Type B pancreatic cell (in vitro differentiated cells): ENCODE results near the gene PIK3IP1. TPM values are rescaled to one million over a fixed set of nuclear protein-coding genes. Genes with fewer than 3 reads are reported as not detected.

ENCODE experiments used
- DNase-seq: peaks from one replicate; pipeline ENCODE4 v3.0.0; 2021; ENCODE audit warnings: mixed read lengths; ENCODE audit not compliant: unreplicated experiment; ENCODE audit errors: extremely low spot score
- H3K27ac Mint-ChIP-seq: 2 replicates; pipeline ENCODE4 v1.8.0; 2021; ENCODE audit warnings: mild to moderate bottlenecking, mixed read lengths
- H3K27me3 Mint-ChIP-seq: 2 replicates; pipeline ENCODE4 v1.8.0; 2021; ENCODE audit warnings: mixed read lengths
- H3K36me3 Mint-ChIP-seq: 2 replicates; pipeline ENCODE4 v1.8.0; 2021; ENCODE audit warnings: mixed read lengths
- H3K4me1 Mint-ChIP-seq: one replicate; pipeline ENCODE4 v1.8.0; 2021; ENCODE audit warnings: mixed read lengths; ENCODE audit not compliant: unreplicated experiment
- H3K4me3 Mint-ChIP-seq: 2 replicates; pipeline ENCODE4 v1.8.0; 2021; ENCODE audit warnings: mild to moderate bottlenecking, mixed read lengths
- H3K9me3 Mint-ChIP-seq: 2 replicates; pipeline ENCODE4 v1.8.0; 2021; ENCODE audit warnings: mixed read lengths
- CTCF ChIP-seq: fragments of 200-600 bp; sonication (generic); conservative IDR thresholded peaks from 2 replicates; pipeline ENCODE4 v1.5.0; 2021; ENCODE audit warnings: antibody characterized with exemption, mild to moderate bottlenecking
- total RNA-seq: library from RNA; stranded (reverse); gene quantifications from 2 replicates; pipeline ENCODE4 v1.2.1, GENCODE V29; 2021; ENCODE audit warnings: low replicate concordance

Gene PIK3IP1
- total RNA-seq, 1 donor from 2014 or later, result 21.0 TPM

GRCh38 chr22:31337178-31337577 lies 44.9 kb upstream of the PIK3IP1 start:
- H3K9me3 Mint-ChIP-seq, result no peaks in the 10 kb centered on the region
- no peak for DNase-seq
- H3K36me3 Mint-ChIP-seq, result peaks cover 54% of the 10 kb centered on the region
- no peaks in the 10 kb centered on the region for H3K27me3 Mint-ChIP-seq
- no peak overlapping the region for H3K27ac Mint-ChIP-seq
- peaks cover 22% of the 10 kb centered on the region for H3K4me1 Mint-ChIP-seq
- no peak for TF ChIP-seq CTCF
- H3K4me3 Mint-ChIP-seq, result no peak overlapping the region

DNA sequence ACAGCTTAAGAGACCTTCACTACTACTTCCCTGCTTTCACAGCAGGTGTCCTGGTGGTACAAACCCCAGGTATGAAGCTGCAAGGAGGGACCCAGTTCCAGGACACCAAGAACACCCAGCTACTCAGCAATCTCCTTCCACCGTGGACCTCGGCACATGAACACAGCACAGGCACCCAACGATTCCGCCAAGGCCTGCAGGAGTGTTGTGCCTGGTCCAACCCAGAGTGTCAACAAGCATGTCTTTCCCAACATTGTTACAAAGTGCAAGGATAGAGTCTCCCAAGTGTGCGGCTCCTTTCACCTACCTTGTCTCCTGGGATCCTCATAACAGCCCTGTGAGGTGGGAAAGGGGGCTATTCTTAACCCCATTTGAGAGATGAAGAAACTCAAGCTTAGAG lies 42.0 kb upstream of the PIK3IP1 start:
- peaks cover 3% of the 10 kb centered on the region for H3K4me1 Mint-ChIP-seq
- no peak for TF ChIP-seq CTCF
- no peak for DNase-seq
- no peak overlapping the region for H3K27ac Mint-ChIP-seq
- H3K9me3 Mint-ChIP-seq, result no peaks in the 10 kb centered on the region
- H3K4me3 Mint-ChIP-seq, result no peak overlapping the region
- peaks cover 42% of the 10 kb centered on the region for H3K36me3 Mint-ChIP-seq
- no peaks in the 10 kb centered on the region for H3K27me3 Mint-ChIP-seq

GRCh38 chr22:31333641-31334040 lies 41.4 kb upstream of the PIK3IP1 start:
- TF ChIP-seq CTCF, result no peak
- no peak overlapping the region for H3K27ac Mint-ChIP-seq
- no peaks in the 10 kb centered on the region for H3K4me1 Mint-ChIP-seq
- H3K36me3 Mint-ChIP-seq, result peaks cover 38% of the 10 kb centered on the region
- no peaks in the 10 kb centered on the region for H3K9me3 Mint-ChIP-seq
- H3K4me3 Mint-ChIP-seq, result no peak overlapping the region
- no peaks in the 10 kb centered on the region for H3K27me3 Mint-ChIP-seq
- DNase-seq, result no peak

GRCh38 chr22:31332886-31333285 lies 40.6 kb upstream of the PIK3IP1 start:
- peaks cover 34% of the 10 kb centered on the region for H3K36me3 Mint-ChIP-seq

GRCh38 chr22:31332010-31332409 lies 39.7 kb upstream of the PIK3IP1 start:
- H3K27ac Mint-ChIP-seq, result no peak overlapping the region
- TF ChIP-seq CTCF, result no peak
- H3K4me1 Mint-ChIP-seq, result no peaks in the 10 kb centered on the region
- no peak for DNase-seq
- H3K27me3 Mint-ChIP-seq, result no peaks in the 10 kb centered on the region
- H3K4me3 Mint-ChIP-seq, result no peak overlapping the region
- H3K36me3 Mint-ChIP-seq, result peaks cover 34% of the 10 kb centered on the region
- no peaks in the 10 kb centered on the region for H3K9me3 Mint-ChIP-seq

More at GRCh38 chr22:31332886-31333285, 40.6 kb upstream of the PIK3IP1 start:
- Mint-ChIP-seq H3K27me3 (no peaks in the 10 kb centered on the region), H3K27ac (no peak overlapping the region), H3K9me3 (no peaks in the 10 kb centered on the region), H3K4me1 (no peaks in the 10 kb centered on the region), H3K4me3 (no peak overlapping the region)
- DNase-seq, result no peak
- TF ChIP-seq CTCF, result no peak
